HG02981 (cell line): Measurements from ENCODE around the gene MRPL39.

Source experiments
- ATAC-seq: cut with Tn5 transposase; IDR thresholded peaks from one replicate; pipeline ENCODE4 v1.9.1; 2021; ENCODE audit warnings: mild to moderate bottlenecking, moderate library complexity; ENCODE audit not compliant: unreplicated experiment

The MRPL39 gene

GRCh38 chr21:25541042-25541441 is 66.2 kb downstream of the MRPL39 start:
- no peak for ATAC-seq

GRCh38 chr21:25539606-25540005 is 67.7 kb downstream of the MRPL39 start:
- ATAC-seq, result no peak

- no peak for ATAC-seq
These were observed 70.1 kb downstream of the MRPL39 start for GRCh38 chr21:25537174-25537573.

- ATAC-seq, result no peak
These were observed 70.5 kb downstream of the MRPL39 start for GRCh38 chr21:25536752-25537151.

GRCh38 chr21:25535849-25536248 is 71.4 kb downstream of the MRPL39 start:
- ATAC-seq, result no peak
